HepG2 (cell line): ENCODE measurements around the gene PAM16. TPM values are rescaled to one million over a fixed set of nuclear protein-coding genes. Genes with fewer than 3 reads are reported as not detected.

Experiments used
- ATAC-seq: fragments of 200-7000 bp; cut with Tn5 transposase; 3 replicates; pipeline ENCODE4 v1.9.1; 2020; ENCODE audit warnings: mild to moderate bottlenecking, moderate library complexity
- BruUV-seq: library from RNA; stranded (reverse); fragments of 400-500 nt; replicated peaks from 2 replicates; lab custom pipeline; 2021; lab: Mats Ljungman, UMichigan
- CTCF ChIA-PET: fragments of 300-600 bp; formaldehyde crosslinking; extraction: SDS; loops from one replicate; lab custom pipeline; 2021; ENCODE audit warnings: low total read pairs, inconsistent platforms, low intra/inter-chr PET ratio; lab: Yijun Ruan, JAX
- POLR2A ChIA-PET: fragments of 350-600 bp; sonication (Branson Sonifier 250); formaldehyde crosslinking; loops from one replicate; lab custom pipeline; 2020; ENCODE audit warnings: antibody characterized with exemption, inconsistent platforms; lab: Yijun Ruan, JAX
- DNase-seq: peaks from one replicate; pipeline ENCODE4 v3.0.0-alpha.2; 2015; ENCODE audit warnings: low spot score
- FAIRE-seq: peaks from 3 replicates; lab custom pipeline; 2011; peaks lifted over from hg19 to GRCh38; lab: Jason Lieb, UNC
- H2AFZ ChIP-seq: one replicate; pipeline ENCODE4 v1.6.1; 2011; ENCODE audit warnings: low read length, inconsistent platforms
- H3K27ac ChIP-seq: fragments of 300-600 bp; 3 replicates; pipeline ENCODE4 v1.8.0; 2011; ENCODE audit warnings: mixed run types, mild to moderate bottlenecking, mixed read lengths, low read length, inconsistent platforms; ENCODE audit not compliant: insufficient read depth; ENCODE audit errors: extremely low read length
- H3K27me3 ChIP-seq, 2 experiments: fragments of 200-600 bp in 1 of 2; 2 replicates in 1 of 2; 3 replicates in 1 of 2; pipeline versions ENCODE4 v1.6.0 to v1.8.0; 2011; ENCODE audit warnings: low read length in 2 of 2, mild to moderate bottlenecking in 2 of 2, moderate library complexity in 2 of 2, inconsistent platforms in 1 of 2; ENCODE audit not compliant: insufficient read depth in 2 of 2, control insufficient read depth in 1 of 2
- H3K36me3 ChIP-seq, 2 experiments: fragments of 200-600 bp in 1 of 2; replicated peaks in 1 of 2; 2 replicates in 1 of 2; 3 replicates in 1 of 2; pipeline versions ENCODE4 v1.5.1 to v1.8.0; 2011; ENCODE audit warnings: low read length in 2 of 2, inconsistent platforms in 1 of 2; ENCODE audit not compliant: insufficient read depth in 2 of 2, control insufficient read depth in 1 of 2
- H3K4me1 ChIP-seq: 2 replicates; pipeline ENCODE4 v1.5.1; 2012; ENCODE audit warnings: low read length, inconsistent platforms; ENCODE audit not compliant: insufficient read depth
- H3K4me2 ChIP-seq: 2 replicates; pipeline ENCODE4 v1.6.0; 2011; ENCODE audit warnings: low read depth, low read length, inconsistent platforms
- H3K4me3 ChIP-seq, 3 experiments: fragments of 200-600 bp in 1 of 3; sonication (generic), shearing (Covaris generic) in 1 of 3; replicated peaks in 1 of 3; 2 replicates each; pipeline ENCODE4 v1.5.1; 2011 to 2016; ENCODE audit warnings: low read length in 3 of 3, inconsistent platforms in 2 of 3, low read depth in 2 of 3, mild to moderate bottlenecking in 2 of 3, control low read depth in 1 of 3, mixed read lengths in 1 of 3; ENCODE audit not compliant: insufficient read depth in 1 of 3
- H3K79me2 ChIP-seq: one replicate; pipeline ENCODE4 v1.6.1; 2011; ENCODE audit warnings: low read length, inconsistent platforms; ENCODE audit not compliant: insufficient read depth
- H3K9ac ChIP-seq: 2 replicates; pipeline ENCODE4 v1.6.0; 2011; ENCODE audit warnings: mild to moderate bottlenecking, low read depth, low read length, inconsistent platforms; ENCODE audit not compliant: insufficient read depth
- H3K9me3 ChIP-seq: 2 replicates; pipeline ENCODE4 v1.5.1; 2012; ENCODE audit warnings: mild to moderate bottlenecking, low read length
- H4K20me1 ChIP-seq: 2 replicates; pipeline ENCODE4 v1.6.0; 2011; ENCODE audit warnings: inconsistent platforms, mild to moderate bottlenecking, low read length, moderate library complexity; ENCODE audit not compliant: insufficient read depth
- AGO1 ChIP-seq: fragments of 200-400 bp; formaldehyde crosslinking; IDR thresholded peaks from 2 replicates; pipeline ENCODE4 v1.6.1; 2017; ENCODE audit warnings: mild to moderate bottlenecking, low read depth, low read length, moderate library complexity; ENCODE audit not compliant: poor library complexity, severe bottlenecking
- FOXO1 ChIP-seq: sonication (generic); formaldehyde crosslinking; IDR thresholded peaks from 2 replicates; pipeline ENCODE4 v1.4.0; 2020; ENCODE audit warnings: missing genetic modification reagents
- POLR2AphosphoS5 ChIP-seq: IDR thresholded peaks from 2 replicates; pipeline ENCODE4 v1.6.1; 2012; ENCODE audit warnings: low read depth, low read length
- POLR2G ChIP-seq: fragments of 200-400 bp; formaldehyde crosslinking; IDR thresholded peaks from 2 replicates; pipeline ENCODE4 v1.6.1; 2018; ENCODE audit warnings: mild to moderate bottlenecking, low read depth, low read length, moderate library complexity
- RELA ChIP-seq: sonication (generic); formaldehyde crosslinking; IDR thresholded peaks from 2 replicates; pipeline ENCODE4 v1.4.0; 2020; ENCODE audit warnings: missing genetic modification reagents
- SMC3 ChIP-seq: IDR thresholded peaks from 2 replicates; pipeline ENCODE4 v1.6.1; 2011; ENCODE audit warnings: low read length, improper control_type of control experiment
- WGBS: methylation state at CpG from one replicate; pipeline ENCODE4 v1.1.6; 2017; ENCODE audit warnings: low lambda C conversion rate; 5-methylcytosine and 5-hydroxymethylcytosine counted together
- in situ Hi-C: cut with HindIII; loops from 2 replicates; pipeline ENCODE4 v1.10.0; 2017; ENCODE audit warnings: low pct_unique_long_range_greater_than_20kb; ENCODE audit not compliant: extremely low pct_ligation_motif_present
- intact Hi-C: fragments of 100-400 bp; cut with micrococcal nuclease; formaldehyde crosslinking; loops from one replicate; pipeline ENCODE4 v1.10.0; 2022; ENCODE audit not compliant: unreplicated experiment
- polyA plus RNA-seq, 8 experiments: library from polyadenylated mRNA; depleted of rRNA in 3 of 8; stranded (reverse) in 7 of 8; unstranded in 1 of 8; fragments of >200 nt; fragmentation: Illumina TruSeq in 4 of 8; extraction: Trizol in 4 of 8; gene quantifications; 2 replicates each; pipeline versions ENCODE4 v1.2.1 to v1.2.3, GENCODE V29; 2011 to 2016; ENCODE audit warnings: low read depth in 4 of 8, missing spikeins in 1 of 8, mixed read lengths in 1 of 8; ENCODE audit not compliant: insufficient read depth in 1 of 8
- total RNA-seq, 5 experiments: library from RNA; depleted of rRNA; stranded (reverse); fragments of >200 nt; fragmentation: Illumina TruSeq; extraction: Trizol; gene quantifications; 2 replicates each; pipeline ENCODE4 v1.2.3, GENCODE V29; 2016; ENCODE audit warnings: low read depth in 1 of 5
- TF ChIP-seq, protein P1 (sequence below): sonication (generic); formaldehyde crosslinking; IDR thresholded peaks from 2 replicates; pipeline ENCODE4 v1.4.0; 2020; ENCODE audit warnings: missing genetic modification reagents

The PAM16 gene
- total and polyA plus RNA-seq, 2 of the 13 experiments (the other 11 are each of a cell fraction or from before 2014, with no cell fraction given) = 51.5 to 51.8 TPM

GRCh38 chr16:4336701-4337539 lies 14.2 kb downstream of the PAM16 start:
- no TSS peak for BruUV-seq
- no peak overlapping the region for H3K27ac ChIP-seq
- WGBS = 94% methylated on average over 23 of the region's 41 CpGs
- H4K20me1 ChIP-seq = no peaks in the 10 kb centered on the region
- in situ Hi-C loops = no loop called here
- H2AFZ ChIP-seq = no peak overlapping the region
- TF ChIP-seq, protein P1, sequence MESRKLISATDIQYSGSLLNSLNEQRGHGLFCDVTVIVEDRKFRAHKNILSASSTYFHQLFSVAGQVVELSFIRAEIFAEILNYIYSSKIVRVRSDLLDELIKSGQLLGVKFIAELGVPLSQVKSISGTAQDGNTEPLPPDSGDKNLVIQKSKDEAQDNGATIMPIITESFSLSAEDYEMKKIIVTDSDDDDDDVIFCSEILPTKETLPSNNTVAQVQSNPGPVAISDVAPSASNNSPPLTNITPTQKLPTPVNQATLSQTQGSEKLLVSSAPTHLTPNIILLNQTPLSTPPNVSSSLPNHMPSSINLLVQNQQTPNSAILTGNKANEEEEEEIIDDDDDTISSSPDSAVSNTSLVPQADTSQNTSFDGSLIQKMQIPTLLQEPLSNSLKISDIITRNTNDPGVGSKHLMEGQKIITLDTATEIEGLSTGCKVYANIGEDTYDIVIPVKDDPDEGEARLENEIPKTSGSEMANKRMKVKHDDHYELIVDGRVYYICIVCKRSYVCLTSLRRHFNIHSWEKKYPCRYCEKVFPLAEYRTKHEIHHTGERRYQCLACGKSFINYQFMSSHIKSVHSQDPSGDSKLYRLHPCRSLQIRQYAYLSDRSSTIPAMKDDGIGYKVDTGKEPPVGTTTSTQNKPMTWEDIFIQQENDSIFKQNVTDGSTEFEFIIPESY (CRISPR knock-in tag) = peak; percentile 45; the same call in 1 of the 2 replicates
- TF ChIP-seq AGO1 = peak; percentile 81
- no peak for TF ChIP-seq RELA
- no peak for TF ChIP-seq FOXO1 (CRISPR knock-in tag)
- TF ChIP-seq SMC3 = no peak
- peak; percentile 37; the same call in 1 of the 2 replicates for TF ChIP-seq POLR2G
- TF ChIP-seq POLR2AphosphoS5 = 0 out of 2 replicates have a peak, but pooled peaks have one; percentile 7
- CTCF ChIA-PET = no interaction called here
- H3K36me3 ChIP-seq = peaks cover 5 to 26% of the 10 kb centered on the region in 2 experiments; a peak in 3 of 5 replicates
- no peaks in the 10 kb centered on the region for H3K4me1 ChIP-seq
- H3K27me3 ChIP-seq = no peaks in the 10 kb centered on the region
- H3K79me2 ChIP-seq = no peaks in the 10 kb centered on the region
- FAIRE-seq = no peak
- ATAC-seq = peak; percentile 8; the same call in 2 of the 3 replicates
- H3K9ac ChIP-seq = no peak overlapping the region
- intact Hi-C loops = no loop called here
- POLR2A ChIA-PET = interaction anchor here (1.0 kb wide), 1 partner anchor 14 kb away, joined by 3 read pairs; the partner anchor contains the start of gene PAM16
- no peaks in the 10 kb centered on the region for H3K9me3 ChIP-seq
- no peak overlapping the region for H3K4me3 ChIP-seq
- H3K4me2 ChIP-seq = no peak overlapping the region
- no peak for DNase-seq
